GM23338 (cell line): Measurements from ENCODE around the gene LYZL4. TPM values are rescaled to one million over a fixed set of nuclear protein-coding genes. Genes with fewer than 3 reads are reported as not detected.
A peak's percentile ranks its signal among the peaks of the same experiment; 100 is the strongest.

Experiments used
- ATAC-seq: fragments of 200-7000 bp; cut with Tn5 transposase; 3 replicates; pipeline ENCODE4 v1.9.1; 2020
- DNase-seq: peaks from one replicate; pipeline ENCODE4 v3.0.0-alpha.2; 2015; ENCODE audit warnings: low spot score
- H2AFZ ChIP-seq: fragments of 200-600 bp; sonication (generic); 2 replicates; pipeline ENCODE4 v1.8.0; 2016; ENCODE audit warnings: antibody characterized with exemption, mild to moderate bottlenecking, moderate library complexity
- H3F3A ChIP-seq: fragments of 200-600 bp; sonication (generic); replicated peaks from 2 replicates; pipeline ENCODE4 v1.8.0; 2017; ENCODE audit warnings: antibody characterized with exemption, mixed run types, low read depth
- H3K27ac ChIP-seq: fragments of 200-600 bp; sonication (generic); 2 replicates; pipeline ENCODE4 v1.6.1; 2016; ENCODE audit warnings: low read depth
- H3K27me3 ChIP-seq: fragments of 200-600 bp; sonication (generic); 2 replicates; pipeline ENCODE4 v1.8.0; 2016; ENCODE audit warnings: mild to moderate bottlenecking, mixed run types, moderate library complexity; ENCODE audit not compliant: insufficient read depth
- H3K36me3 ChIP-seq: fragments of 200-600 bp; sonication (generic); 2 replicates; pipeline ENCODE4 v1.8.0; 2016; ENCODE audit warnings: mild to moderate bottlenecking; ENCODE audit not compliant: insufficient read depth
- H3K4me1 ChIP-seq: fragments of 200-600 bp; sonication (generic); 2 replicates; pipeline ENCODE4 v1.8.0; 2016; ENCODE audit warnings: mild to moderate bottlenecking, moderate library complexity; ENCODE audit not compliant: insufficient read depth
- H3K4me2 ChIP-seq: fragments of 200-600 bp; sonication (generic); 2 replicates; pipeline ENCODE4 v1.7.1; 2017; ENCODE audit warnings: mixed run types
- H3K4me3 ChIP-seq: fragments of 200-600 bp; sonication (generic); 2 replicates; pipeline ENCODE4 v1.6.1; 2016; ENCODE audit warnings: mixed run types
- H3K79me2 ChIP-seq: fragments of 200-600 bp; sonication (generic); replicated peaks from 2 replicates; pipeline ENCODE4 v1.8.0; 2017; ENCODE audit warnings: mild to moderate bottlenecking; ENCODE audit not compliant: insufficient read depth
- H3K9me2 ChIP-seq: fragments of 200-600 bp; sonication (generic); 2 replicates; pipeline ENCODE4 v1.8.0; 2017; ENCODE audit not compliant: insufficient read depth
- H4K20me1 ChIP-seq: fragments of 200-600 bp; sonication (generic); replicated peaks from 2 replicates; pipeline ENCODE4 v1.8.0; 2017; ENCODE audit warnings: mild to moderate bottlenecking; ENCODE audit not compliant: insufficient read depth
- H3K27ac Mint-ChIP-seq: 2 replicates; pipeline ENCODE4 v1.8.0; 2020; ENCODE audit warnings: inconsistent platforms, mild to moderate bottlenecking, moderate library complexity, mixed read lengths
- H3K27me3 Mint-ChIP-seq: 3 replicates; pipeline ENCODE4 v1.8.0; 2022; ENCODE audit warnings: low read depth, mild to moderate bottlenecking, moderate library complexity, mixed read lengths, inconsistent platforms; ENCODE audit not compliant: insufficient read depth, poor library complexity
- H3K36me3 Mint-ChIP-seq: 3 replicates; pipeline ENCODE4 v1.8.0; 2021; ENCODE audit warnings: low read depth, mild to moderate bottlenecking, inconsistent platforms, moderate library complexity, mixed read lengths
- H3K4me1 Mint-ChIP-seq: 3 replicates; pipeline ENCODE4 v1.8.0; 2020; ENCODE audit warnings: mild to moderate bottlenecking, inconsistent platforms, mixed read lengths
- H3K4me3 Mint-ChIP-seq: 3 replicates; pipeline ENCODE4 v1.8.0; 2021; ENCODE audit warnings: moderate library complexity, mild to moderate bottlenecking, inconsistent platforms, mixed read lengths
- H3K9me3 Mint-ChIP-seq: 3 replicates; pipeline ENCODE4 v1.8.0; 2020; ENCODE audit warnings: moderate library complexity, mild to moderate bottlenecking, inconsistent platforms, mixed read lengths
- CTCF ChIP-seq, 2 experiments: fragments of 200-600 bp in 1 of 2; sonication (generic) in 1 of 2; conservative IDR thresholded peaks; 2 replicates each; pipeline versions ENCODE4 v1.5.1 to v1.6.1; 2016 to 2017; ENCODE audit warnings: antibody characterized with exemption in 2 of 2, low read depth in 2 of 2, mild to moderate bottlenecking in 2 of 2, moderate library complexity in 1 of 2
- ETS1 ChIP-seq: IDR thresholded peaks from 2 replicates; pipeline ENCODE4 v1.6.1; 2016; ENCODE audit warnings: antibody characterized with exemption
- EZH2 ChIP-seq: fragments of 200-600 bp; sonication (generic); IDR thresholded peaks from one replicate; pipeline ENCODE4 v1.8.0; 2017; ENCODE audit warnings: antibody characterized with exemption, mild to moderate bottlenecking, low read depth; ENCODE audit not compliant: unreplicated experiment
- EZH2phosphoT487 ChIP-seq: fragments of 200-600 bp; sonication (generic); IDR thresholded peaks from one replicate; pipeline ENCODE4 v1.8.1; 2018; ENCODE audit warnings: antibody characterized with exemption; ENCODE audit not compliant: unreplicated experiment
- NANOG ChIP-seq: IDR thresholded peaks from 2 replicates; pipeline ENCODE4 v1.6.1; 2016; ENCODE audit warnings: antibody characterized with exemption, borderline replicate concordance
- POLR2AphosphoS5 ChIP-seq: IDR thresholded peaks from 2 replicates; pipeline ENCODE4 v1.6.1; 2016; ENCODE audit warnings: antibody characterized with exemption, low read depth
- REST ChIP-seq: IDR thresholded peaks from one replicate; pipeline ENCODE4 v1.6.1; 2018; ENCODE audit warnings: antibody characterized with exemption; ENCODE audit not compliant: unreplicated experiment
- ZNF331 ChIP-seq: fragments of 250-450 bp; sonication (Bioruptor Pico); IDR thresholded peaks from 2 replicates; pipeline ENCODE4 v1.5.0; 2020; ENCODE audit warnings: low read depth, mild to moderate bottlenecking, moderate library complexity
- polyA plus RNA-seq: library from polyadenylated mRNA; unstranded; fragments of >200 nt; fragmentation: Nextera tagmentation; extraction: Ambion mirVana; gene quantifications from 2 replicates; pipeline ENCODE4 v1.2.1, GENCODE V29; 2016
- total RNA-seq: library from RNA; depleted of rRNA; stranded (reverse); fragments of >200 nt; shearing (Covaris generic); gene quantifications from 2 replicates; pipeline ENCODE4 v1.2.3, GENCODE V29; 2014

Gene LYZL4
- total and polyA plus RNA-seq, 2 experiments from 2014 or later = not detected

- no peak for TF ChIP-seq POLR2AphosphoS5
- no peak for TF ChIP-seq ZNF331
- no peak for TF ChIP-seq REST
- TF ChIP-seq NANOG = no peak
- TF ChIP-seq ETS1 = no peak
Measured at GRCh38 chr3:42428830-42429229, 18.4 kb upstream of the LYZL4 start (continued).

- peak; percentile 56 for ATAC-seq
- H3K4me1 ChIP-seq = no peaks in the 10 kb centered on the region
- no peaks in the 10 kb centered on the region for H3K36me3 ChIP-seq
- H3F3A ChIP-seq = no peaks in the 10 kb centered on the region
- Mint-ChIP-seq H3K27me3 (peaks cover 1% of the 10 kb centered on the region), H3K27ac (no peak overlapping the region), H3K36me3 (no peaks in the 10 kb centered on the region), H3K4me1 (peaks cover 5% of the 10 kb centered on the region; the same call in 2 of the 3 replicates), H3K4me3 (no peak overlapping the region), H3K9me3 (no peaks in the 10 kb centered on the region)
- 0 out of 2 replicates have a peak, but pooled peaks cover 9% of the 10 kb centered on the region for H3K9me2 ChIP-seq
- TF ChIP-seq NANOG = no peak
- peak; percentile 30; a peak in 3 of 4 replicates for TF ChIP-seq CTCF (conservative IDR thresholded peaks at IDR 0.05; ENCODE audit: low read depth in 2 of 2)
- TF ChIP-seq EZH2phosphoT487 = no peak
- TF ChIP-seq EZH2 = no peak
- no peak overlapping the region for H3K27ac ChIP-seq
- H4K20me1 ChIP-seq = no peaks in the 10 kb centered on the region
- H3K27me3 ChIP-seq = no peaks in the 10 kb centered on the region
- peak overlapping the region; percentile 44; the same call in 1 of the 2 replicates for H2AFZ ChIP-seq
- H3K4me2 ChIP-seq = no peak overlapping the region
- H3K79me2 ChIP-seq = no peaks in the 10 kb centered on the region
- no peak overlapping the region for H3K4me3 ChIP-seq
- DNase-seq = peak; percentile 24
Measured at GRCh38 chr3:42425736-42426407, 15.5 kb upstream of the LYZL4 start.
